HepG2 (cell line): ENCODE data around the gene TNP2. TPM values are rescaled to one million over a fixed set of nuclear protein-coding genes. Genes with fewer than 3 reads are reported as not detected.

Source experiments
- DNMT1 ChIP-seq: sonication (generic); formaldehyde crosslinking; IDR thresholded peaks from 2 replicates; pipeline ENCODE4 v1.5.1; 2020; ENCODE audit warnings: mild to moderate bottlenecking, missing genetic modification reagents
- FOXO1 ChIP-seq: sonication (generic); formaldehyde crosslinking; IDR thresholded peaks from 2 replicates; pipeline ENCODE4 v1.4.0; 2020; ENCODE audit warnings: missing genetic modification reagents
- HNRNPL ChIP-seq: fragments of 200-400 bp; formaldehyde crosslinking; IDR thresholded peaks from 2 replicates; pipeline ENCODE4 v1.6.1; 2017; ENCODE audit warnings: mild to moderate bottlenecking, low read depth, low read length
- KLF15 ChIP-seq: sonication (generic); formaldehyde crosslinking; IDR thresholded peaks from 2 replicates; pipeline ENCODE4 v1.8.1; 2023; ENCODE audit warnings: borderline replicate concordance, mild to moderate bottlenecking, inconsistent platforms, missing genetic modification reagents, mixed read lengths
- LRRFIP1 ChIP-seq: sonication (generic); formaldehyde crosslinking; conservative IDR thresholded peaks from 2 replicates; pipeline ENCODE4 v1.4.0; 2020; ENCODE audit warnings: missing genetic modification reagents
- NFATC3 ChIP-seq: sonication (generic); formaldehyde crosslinking; IDR thresholded peaks from 2 replicates; pipeline ENCODE4 v1.5.1; 2020; ENCODE audit warnings: mild to moderate bottlenecking, missing genetic modification reagents
- PLRG1 ChIP-seq: fragments of 450-650 bp; conservative IDR thresholded peaks from 2 replicates; pipeline ENCODE4 v1.6.1; 2016
- SMAD9 ChIP-seq: sonication (generic); formaldehyde crosslinking; IDR thresholded peaks from 2 replicates; pipeline ENCODE4 v1.5.1; 2020; ENCODE audit warnings: mild to moderate bottlenecking, missing genetic modification reagents
- TEAD3 ChIP-seq: optimal IDR thresholded peaks from 2 replicates; pipeline ENCODE3; 2016; ENCODE audit warnings: borderline replicate concordance
- THAP7 ChIP-seq: sonication (generic); formaldehyde crosslinking; IDR thresholded peaks from 2 replicates; pipeline ENCODE4 v1.8.1; 2023; ENCODE audit warnings: mild to moderate bottlenecking, missing genetic modification reagents
- ZMYM4 ChIP-seq: sonication (generic); formaldehyde crosslinking; IDR thresholded peaks from 2 replicates; pipeline ENCODE4 v1.8.1; 2023; ENCODE audit warnings: mild to moderate bottlenecking, missing genetic modification reagents
- ZNF512B ChIP-seq: sonication (generic); formaldehyde crosslinking; IDR thresholded peaks from 2 replicates; pipeline ENCODE4 v1.5.1; 2020; ENCODE audit warnings: missing genetic modification reagents, mild to moderate bottlenecking, borderline replicate concordance
- ZNF549 ChIP-seq: sonication (generic); formaldehyde crosslinking; IDR thresholded peaks from 2 replicates; pipeline ENCODE4 v1.5.0; 2020; ENCODE audit warnings: missing genetic modification reagents
- ZNF577 ChIP-seq: sonication (generic); formaldehyde crosslinking; IDR thresholded peaks from 2 replicates; pipeline ENCODE4 v1.4.0; 2020; ENCODE audit warnings: mild to moderate bottlenecking, low read depth, missing genetic modification reagents, borderline replicate concordance
- polyA plus RNA-seq, 8 experiments: library from polyadenylated mRNA; depleted of rRNA in 3 of 8; stranded (reverse) in 7 of 8; unstranded in 1 of 8; fragments of >200 nt; fragmentation: Illumina TruSeq in 4 of 8; extraction: Trizol in 4 of 8; gene quantifications; 2 replicates each; pipeline versions ENCODE4 v1.2.1 to v1.2.3, GENCODE V29; 2011 to 2016; ENCODE audit warnings: low read depth in 4 of 8, missing spikeins in 1 of 8, mixed read lengths in 1 of 8; ENCODE audit not compliant: insufficient read depth in 1 of 8
- total RNA-seq, 5 experiments: library from RNA; depleted of rRNA; stranded (reverse); fragments of >200 nt; fragmentation: Illumina TruSeq; extraction: Trizol; gene quantifications; 2 replicates each; pipeline ENCODE4 v1.2.3, GENCODE V29; 2016; ENCODE audit warnings: low read depth in 1 of 5
- TF ChIP-seq, protein P1 (sequence below): sonication (generic); formaldehyde crosslinking; IDR thresholded peaks from 2 replicates; pipeline ENCODE4 v1.4.0; 2020; ENCODE audit warnings: mild to moderate bottlenecking, missing genetic modification reagents
- TF ChIP-seq, protein P2 (sequence below): sonication (generic); formaldehyde crosslinking; IDR thresholded peaks from 2 replicates; pipeline ENCODE4 v1.9.0; 2021; ENCODE audit warnings: mild to moderate bottlenecking, missing genetic modification reagents

Gene TNP2
- total and polyA plus RNA-seq, 2 of the 13 experiments (the other 11 are each of a cell fraction or from before 2014, with no cell fraction given) = not detected

DNA sequence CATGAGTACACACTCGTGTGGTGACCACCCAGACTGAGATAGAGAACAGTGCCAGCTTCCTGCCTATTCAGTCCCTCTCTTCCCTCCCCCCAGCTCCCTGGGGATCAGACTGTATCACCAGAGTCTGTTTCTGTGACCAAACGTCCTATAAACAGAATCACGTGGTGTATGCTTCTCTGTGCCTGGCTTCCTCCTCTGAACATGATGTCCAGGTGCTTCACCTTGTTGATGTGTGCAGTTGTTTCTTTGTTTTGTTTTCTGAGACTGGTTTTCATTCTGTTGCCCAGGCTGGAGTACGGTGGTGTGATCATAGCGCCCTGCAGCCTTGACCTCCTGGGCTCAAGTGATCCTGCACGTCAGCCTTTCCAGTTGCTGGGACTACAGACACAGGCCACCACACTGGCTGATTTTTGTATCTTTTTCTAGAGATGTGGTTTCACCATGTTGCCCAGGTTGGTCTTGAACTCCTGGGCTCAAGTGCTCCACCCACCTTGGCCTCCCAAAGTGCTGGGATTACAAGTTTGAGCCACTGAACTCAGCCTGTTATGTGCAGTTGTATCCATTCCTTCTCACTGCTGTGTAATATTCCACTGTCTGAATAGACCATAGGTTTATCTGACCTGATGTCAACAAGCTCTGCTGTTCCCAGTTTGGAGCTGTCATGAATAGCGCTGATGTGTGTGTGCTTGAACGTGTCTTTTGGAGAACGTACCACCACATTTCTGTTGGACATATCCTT, 40.9 kb upstream of the TNP2 start (continued):
- TF ChIP-seq ZNF512B (CRISPR knock-in tag) = no peak; the same call in 1 of the 2 replicates
- TF ChIP-seq DNMT1 (CRISPR knock-in tag) = 0 out of 2 replicates have a peak, but pooled peaks have one; percentile 69
- TF ChIP-seq SMAD9 = no peak
- TF ChIP-seq, protein P1, sequence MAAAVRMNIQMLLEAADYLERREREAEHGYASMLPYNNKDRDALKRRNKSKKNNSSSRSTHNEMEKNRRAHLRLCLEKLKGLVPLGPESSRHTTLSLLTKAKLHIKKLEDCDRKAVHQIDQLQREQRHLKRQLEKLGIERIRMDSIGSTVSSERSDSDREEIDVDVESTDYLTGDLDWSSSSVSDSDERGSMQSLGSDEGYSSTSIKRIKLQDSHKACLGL (CRISPR knock-in tag) = no peak
- no peak for TF ChIP-seq THAP7 (CRISPR knock-in tag)
- no peak for TF ChIP-seq PLRG1
- TF ChIP-seq HNRNPL = no peak
- peak; percentile 17; the same call in 1 of the 2 replicates for TF ChIP-seq ZMYM4 (CRISPR knock-in tag)
- peak; percentile 78; the same call in 1 of the 2 replicates for TF ChIP-seq NFATC3 (CRISPR knock-in tag)
- no peak for TF ChIP-seq ZNF549 (CRISPR knock-in tag)
- peak; percentile 57 for TF ChIP-seq TEAD3 (CRISPR knock-in tag)
- TF ChIP-seq LRRFIP1 (CRISPR knock-in tag) = no peak
- no peak for TF ChIP-seq KLF15 (CRISPR knock-in tag)
- no peak for TF ChIP-seq ZNF577 (CRISPR knock-in tag)
- TF ChIP-seq, protein P2, sequence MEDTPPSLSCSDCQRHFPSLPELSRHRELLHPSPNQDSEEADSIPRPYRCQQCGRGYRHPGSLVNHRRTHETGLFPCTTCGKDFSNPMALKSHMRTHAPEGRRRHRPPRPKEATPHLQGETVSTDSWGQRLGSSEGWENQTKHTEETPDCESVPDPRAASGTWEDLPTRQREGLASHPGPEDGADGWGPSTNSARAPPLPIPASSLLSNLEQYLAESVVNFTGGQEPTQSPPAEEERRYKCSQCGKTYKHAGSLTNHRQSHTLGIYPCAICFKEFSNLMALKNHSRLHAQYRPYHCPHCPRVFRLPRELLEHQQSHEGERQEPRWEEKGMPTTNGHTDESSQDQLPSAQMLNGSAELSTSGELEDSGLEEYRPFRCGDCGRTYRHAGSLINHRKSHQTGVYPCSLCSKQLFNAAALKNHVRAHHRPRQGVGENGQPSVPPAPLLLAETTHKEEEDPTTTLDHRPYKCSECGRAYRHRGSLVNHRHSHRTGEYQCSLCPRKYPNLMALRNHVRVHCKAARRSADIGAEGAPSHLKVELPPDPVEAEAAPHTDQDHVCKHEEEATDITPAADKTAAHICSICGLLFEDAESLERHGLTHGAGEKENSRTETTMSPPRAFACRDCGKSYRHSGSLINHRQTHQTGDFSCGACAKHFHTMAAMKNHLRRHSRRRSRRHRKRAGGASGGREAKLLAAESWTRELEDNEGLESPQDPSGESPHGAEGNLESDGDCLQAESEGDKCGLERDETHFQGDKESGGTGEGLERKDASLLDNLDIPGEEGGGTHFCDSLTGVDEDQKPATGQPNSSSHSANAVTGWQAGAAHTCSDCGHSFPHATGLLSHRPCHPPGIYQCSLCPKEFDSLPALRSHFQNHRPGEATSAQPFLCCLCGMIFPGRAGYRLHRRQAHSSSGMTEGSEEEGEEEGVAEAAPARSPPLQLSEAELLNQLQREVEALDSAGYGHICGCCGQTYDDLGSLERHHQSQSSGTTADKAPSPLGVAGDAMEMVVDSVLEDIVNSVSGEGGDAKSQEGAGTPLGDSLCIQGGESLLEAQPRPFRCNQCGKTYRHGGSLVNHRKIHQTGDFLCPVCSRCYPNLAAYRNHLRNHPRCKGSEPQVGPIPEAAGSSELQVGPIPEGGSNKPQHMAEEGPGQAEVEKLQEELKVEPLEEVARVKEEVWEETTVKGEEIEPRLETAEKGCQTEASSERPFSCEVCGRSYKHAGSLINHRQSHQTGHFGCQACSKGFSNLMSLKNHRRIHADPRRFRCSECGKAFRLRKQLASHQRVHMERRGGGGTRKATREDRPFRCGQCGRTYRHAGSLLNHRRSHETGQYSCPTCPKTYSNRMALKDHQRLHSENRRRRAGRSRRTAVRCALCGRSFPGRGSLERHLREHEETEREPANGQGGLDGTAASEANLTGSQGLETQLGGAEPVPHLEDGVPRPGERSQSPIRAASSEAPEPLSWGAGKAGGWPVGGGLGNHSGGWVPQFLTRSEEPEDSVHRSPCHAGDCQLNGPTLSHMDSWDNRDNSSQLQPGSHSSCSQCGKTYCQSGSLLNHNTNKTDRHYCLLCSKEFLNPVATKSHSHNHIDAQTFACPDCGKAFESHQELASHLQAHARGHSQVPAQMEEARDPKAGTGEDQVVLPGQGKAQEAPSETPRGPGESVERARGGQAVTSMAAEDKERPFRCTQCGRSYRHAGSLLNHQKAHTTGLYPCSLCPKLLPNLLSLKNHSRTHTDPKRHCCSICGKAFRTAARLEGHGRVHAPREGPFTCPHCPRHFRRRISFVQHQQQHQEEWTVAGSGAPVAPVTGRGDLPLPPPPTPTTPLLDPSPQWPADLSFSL = peak; percentile 65; the same call in 1 of the 2 replicates
- TF ChIP-seq FOXO1 = peak; percentile 96; the same call in 1 of the 2 replicates
